ENCODE data around the gene BAHCC1.

BAHCC1 gene

DNA sequence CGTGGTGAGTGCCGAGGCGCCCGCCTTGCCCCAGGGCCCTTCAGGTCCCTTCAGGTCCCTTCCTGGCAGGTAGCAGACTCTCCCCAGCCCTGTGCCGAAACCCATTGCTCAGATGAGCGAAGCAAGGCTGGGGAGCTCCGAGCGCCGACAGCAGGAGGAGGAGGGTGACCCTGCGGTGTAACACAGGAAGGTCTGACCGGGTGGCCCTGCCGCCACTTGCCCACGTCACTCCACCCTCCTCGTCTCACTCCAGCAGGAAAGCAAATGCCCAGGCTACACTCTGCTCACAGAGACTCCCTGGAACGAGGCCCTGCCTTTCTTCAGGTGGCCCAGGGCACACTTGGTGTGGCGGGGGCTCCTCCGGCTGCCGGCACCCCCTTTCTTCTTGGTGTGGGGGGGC, 60.1 kb downstream of the BAHCC1 start:
- TF ChIP-seq CTCF (IDR thresholded peaks at IDR 0.05; ENCODE audit: control insufficient read depth, extremely low read depth, insufficient read depth): no peak
- H3K4me3 ChIP-seq (ENCODE audit: low read depth, low read length): no peak overlapping the region
- no peak for DNase-seq (ENCODE audit: low read depth)

GRCh38 chr17:81456091-81456490, 60.8 kb downstream of the BAHCC1 start:
- H3K4me3 ChIP-seq (ENCODE audit: low read depth, low read length): no peak overlapping the region
- DNase-seq (ENCODE audit: low read depth): no peak
- no peak for TF ChIP-seq CTCF (IDR thresholded peaks at IDR 0.05; ENCODE audit: control insufficient read depth, extremely low read depth, insufficient read depth)

DNA sequence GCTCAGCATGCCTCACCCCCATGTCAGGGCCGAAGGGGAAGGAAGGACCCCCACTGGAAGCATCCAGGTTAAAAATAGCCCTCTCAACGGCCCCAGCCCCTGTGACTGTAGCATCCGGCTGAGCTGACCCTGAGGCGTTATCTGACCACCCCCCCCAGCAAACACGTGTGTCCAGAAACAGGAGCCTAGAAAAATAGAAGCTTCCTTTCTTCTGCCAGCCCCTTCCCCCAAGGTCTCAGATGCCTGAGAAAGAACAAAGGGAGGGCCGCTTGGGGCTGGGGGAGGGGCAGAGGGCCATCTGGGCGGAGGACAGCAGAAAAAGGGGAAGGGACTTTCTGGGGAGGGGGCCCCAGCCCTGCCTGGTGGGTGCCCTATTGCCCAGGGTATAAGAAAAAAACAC, 61.5 kb downstream of the BAHCC1 start:
- DNase-seq (ENCODE audit: low read depth): no peak
- H3K4me3 ChIP-seq (ENCODE audit: low read depth, low read length): no peak overlapping the region
- TF ChIP-seq CTCF (IDR thresholded peaks at IDR 0.05; ENCODE audit: control insufficient read depth, extremely low read depth, insufficient read depth): no peak

- no peak overlapping the region for H3K4me3 ChIP-seq (ENCODE audit: low read depth, low read length)
- TF ChIP-seq CTCF (IDR thresholded peaks at IDR 0.05; ENCODE audit: control insufficient read depth, extremely low read depth, insufficient read depth): no peak
- no peak for DNase-seq (ENCODE audit: low read depth)
Measured at GRCh38 chr17:81457401-81457800, 62.1 kb downstream of the BAHCC1 start.

DNA sequence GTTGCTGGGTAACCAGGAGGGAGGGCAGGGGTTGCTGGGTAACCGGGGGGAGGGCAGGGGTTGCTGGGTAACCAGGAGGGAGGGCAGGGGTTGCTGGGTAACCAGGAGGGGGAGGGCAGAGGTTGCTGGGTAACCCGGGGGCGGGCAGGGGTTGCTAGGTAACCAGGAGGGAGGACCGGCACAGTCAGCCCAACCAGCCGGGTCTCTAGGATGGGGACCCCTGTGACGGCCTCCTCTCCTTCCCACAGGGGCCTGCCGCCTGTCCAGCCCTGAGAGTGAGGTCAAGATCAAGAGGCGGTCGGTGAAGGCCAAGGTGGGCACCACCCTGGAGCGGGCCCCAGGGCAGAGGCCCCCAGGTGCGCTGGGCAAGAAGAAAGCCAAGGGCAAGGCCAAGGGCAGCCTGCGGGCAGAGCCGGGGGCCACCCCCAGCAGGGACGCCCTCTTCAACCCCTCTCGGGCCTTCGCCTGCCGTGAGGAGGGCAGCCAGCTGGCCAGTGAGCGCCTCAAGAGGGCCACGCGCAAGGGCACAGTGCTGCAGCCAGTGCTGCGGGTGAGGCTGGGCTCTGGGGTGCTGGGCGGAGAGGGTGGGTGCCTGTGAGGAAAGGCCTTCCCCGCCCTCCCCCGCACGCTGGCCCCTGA, 62.8 kb downstream of the BAHCC1 start:
- DNase-seq (ENCODE audit: low read depth): no peak
- no peak overlapping the region for H3K4me3 ChIP-seq (ENCODE audit: low read depth, low read length)
- TF ChIP-seq CTCF (IDR thresholded peaks at IDR 0.05; ENCODE audit: control insufficient read depth, extremely low read depth, insufficient read depth): no peak

DNA sequence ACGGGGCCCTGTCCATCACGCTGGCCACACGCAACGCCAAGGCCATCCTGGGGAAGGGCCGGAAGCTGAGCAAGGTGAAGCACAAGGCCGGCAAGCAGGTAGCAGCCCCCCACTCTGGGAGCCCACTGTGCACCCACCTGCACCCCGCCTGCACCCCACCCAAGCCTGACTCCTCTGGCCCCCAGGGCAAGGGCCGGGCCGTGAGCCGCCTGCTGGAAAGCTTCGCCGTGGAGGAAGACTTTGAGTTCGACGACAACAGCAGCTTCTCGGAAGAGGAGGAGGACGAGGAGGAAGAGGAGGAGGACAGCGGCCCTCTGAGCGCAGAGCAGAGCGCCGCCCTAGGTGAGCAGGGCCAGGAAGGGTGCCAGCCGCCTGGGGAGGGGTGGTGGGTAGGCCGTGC, 63.4 kb downstream of the BAHCC1 start:
- no peak for TF ChIP-seq CTCF (IDR thresholded peaks at IDR 0.05; ENCODE audit: control insufficient read depth, extremely low read depth, insufficient read depth)
- DNase-seq (ENCODE audit: low read depth): no peak
- no peak overlapping the region for H3K4me3 ChIP-seq (ENCODE audit: low read depth, low read length)

DNA sequence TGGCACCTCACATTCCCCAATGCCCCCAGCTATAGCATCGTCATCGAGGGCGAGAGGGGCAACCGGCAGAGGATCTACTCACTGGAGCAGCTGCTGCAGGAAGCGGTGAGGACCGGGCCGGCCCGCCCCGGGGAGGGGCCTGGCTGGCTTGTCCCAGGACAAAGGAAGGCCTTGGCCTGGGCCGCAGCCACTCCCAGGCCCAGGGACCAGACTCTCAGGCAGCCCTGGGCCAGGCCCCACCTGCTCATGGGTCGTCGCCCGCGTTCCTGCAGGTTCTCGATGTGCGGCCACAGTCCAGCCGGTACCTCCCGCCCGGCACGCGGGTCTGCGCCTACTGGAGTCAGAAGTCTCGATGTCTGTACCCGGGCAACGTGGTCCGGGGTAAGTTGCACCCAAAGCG, 64.0 kb downstream of the BAHCC1 start:
- no peak for TF ChIP-seq CTCF (IDR thresholded peaks at IDR 0.05; ENCODE audit: control insufficient read depth, extremely low read depth, insufficient read depth)
- no peak for DNase-seq (ENCODE audit: low read depth)

More for the DNA sequence above, 64.0 kb downstream of the BAHCC1 start:
- H3K4me3 ChIP-seq (ENCODE audit: low read depth, low read length): no peak overlapping the region

Data from LNCaP clone FGC (cell line).